HepG2 (cell line): Measurements from ENCODE around the gene BANK1. TPM values are rescaled to one million over a fixed set of nuclear protein-coding genes. Genes with fewer than 3 reads are reported as not detected.

Experiments used
- ATAC-seq: fragments of 200-7000 bp; cut with Tn5 transposase; 3 replicates; pipeline ENCODE4 v1.9.1; 2020; ENCODE audit warnings: mild to moderate bottlenecking, moderate library complexity
- BruUV-seq: library from RNA; stranded (reverse); fragments of 400-500 nt; replicated peaks from 2 replicates; lab custom pipeline; 2021; lab: Mats Ljungman, UMichigan
- CTCF ChIA-PET: fragments of 300-600 bp; formaldehyde crosslinking; extraction: SDS; loops from one replicate; lab custom pipeline; 2021; ENCODE audit warnings: low total read pairs, inconsistent platforms, low intra/inter-chr PET ratio; lab: Yijun Ruan, JAX
- POLR2A ChIA-PET: fragments of 350-600 bp; sonication (Branson Sonifier 250); formaldehyde crosslinking; loops from one replicate; lab custom pipeline; 2020; ENCODE audit warnings: antibody characterized with exemption, inconsistent platforms; lab: Yijun Ruan, JAX
- DNase-seq: peaks from one replicate; pipeline ENCODE4 v3.0.0-alpha.2; 2015; ENCODE audit warnings: low spot score
- FAIRE-seq: peaks from 3 replicates; lab custom pipeline; 2011; peaks lifted over from hg19 to GRCh38; lab: Jason Lieb, UNC
- H2AFZ ChIP-seq: one replicate; pipeline ENCODE4 v1.6.1; 2011; ENCODE audit warnings: low read length, inconsistent platforms
- H3K27ac ChIP-seq: fragments of 300-600 bp; 3 replicates; pipeline ENCODE4 v1.8.0; 2011; ENCODE audit warnings: mixed run types, mild to moderate bottlenecking, mixed read lengths, low read length, inconsistent platforms; ENCODE audit not compliant: insufficient read depth; ENCODE audit errors: extremely low read length
- H3K27me3 ChIP-seq, 2 experiments: fragments of 200-600 bp in 1 of 2; 2 replicates in 1 of 2; 3 replicates in 1 of 2; pipeline versions ENCODE4 v1.6.0 to v1.8.0; 2011; ENCODE audit warnings: low read length in 2 of 2, mild to moderate bottlenecking in 2 of 2, moderate library complexity in 2 of 2, inconsistent platforms in 1 of 2; ENCODE audit not compliant: insufficient read depth in 2 of 2, control insufficient read depth in 1 of 2
- H3K36me3 ChIP-seq, 2 experiments: fragments of 200-600 bp in 1 of 2; replicated peaks in 1 of 2; 2 replicates in 1 of 2; 3 replicates in 1 of 2; pipeline versions ENCODE4 v1.5.1 to v1.8.0; 2011; ENCODE audit warnings: low read length in 2 of 2, inconsistent platforms in 1 of 2; ENCODE audit not compliant: insufficient read depth in 2 of 2, control insufficient read depth in 1 of 2
- H3K4me1 ChIP-seq: 2 replicates; pipeline ENCODE4 v1.5.1; 2012; ENCODE audit warnings: low read length, inconsistent platforms; ENCODE audit not compliant: insufficient read depth
- H3K4me2 ChIP-seq: 2 replicates; pipeline ENCODE4 v1.6.0; 2011; ENCODE audit warnings: low read depth, low read length, inconsistent platforms
- H3K4me3 ChIP-seq, 3 experiments: fragments of 200-600 bp in 1 of 3; sonication (generic), shearing (Covaris generic) in 1 of 3; replicated peaks in 1 of 3; 2 replicates each; pipeline ENCODE4 v1.5.1; 2011 to 2016; ENCODE audit warnings: low read length in 3 of 3, inconsistent platforms in 2 of 3, low read depth in 2 of 3, mild to moderate bottlenecking in 2 of 3, control low read depth in 1 of 3, mixed read lengths in 1 of 3; ENCODE audit not compliant: insufficient read depth in 1 of 3
- H3K79me2 ChIP-seq: one replicate; pipeline ENCODE4 v1.6.1; 2011; ENCODE audit warnings: low read length, inconsistent platforms; ENCODE audit not compliant: insufficient read depth
- H3K9ac ChIP-seq: 2 replicates; pipeline ENCODE4 v1.6.0; 2011; ENCODE audit warnings: mild to moderate bottlenecking, low read depth, low read length, inconsistent platforms; ENCODE audit not compliant: insufficient read depth
- H3K9me3 ChIP-seq: 2 replicates; pipeline ENCODE4 v1.5.1; 2012; ENCODE audit warnings: mild to moderate bottlenecking, low read length
- H4K20me1 ChIP-seq: 2 replicates; pipeline ENCODE4 v1.6.0; 2011; ENCODE audit warnings: inconsistent platforms, mild to moderate bottlenecking, low read length, moderate library complexity; ENCODE audit not compliant: insufficient read depth
- CHCHD3 ChIP-seq: sonication (generic); formaldehyde crosslinking; IDR thresholded peaks from 2 replicates; pipeline ENCODE4 v1.8.0; 2022; ENCODE audit warnings: mild to moderate bottlenecking, missing genetic modification reagents, moderate library complexity
- DNMT3B ChIP-seq: conservative IDR thresholded peaks from 2 replicates; pipeline ENCODE4 v1.6.1; 2016; ENCODE audit warnings: missing biosample characterization, control low read depth
- DR1 ChIP-seq: sonication (generic); formaldehyde crosslinking; IDR thresholded peaks from 2 replicates; pipeline ENCODE4 v1.8.0; 2021; ENCODE audit warnings: mild to moderate bottlenecking, missing genetic modification reagents, inconsistent platforms
- NFKBIZ ChIP-seq: IDR thresholded peaks from 2 replicates; pipeline ENCODE4 v1.6.1; 2018; ENCODE audit warnings: missing genetic modification reagents, missing compliant biosample characterization
- SALL1 ChIP-seq: sonication (generic); formaldehyde crosslinking; IDR thresholded peaks from 2 replicates; pipeline ENCODE4 v1.8.0; 2022; ENCODE audit warnings: mild to moderate bottlenecking, missing genetic modification reagents
- ZNF224 ChIP-seq: sonication (generic); formaldehyde crosslinking; IDR thresholded peaks from 2 replicates; pipeline ENCODE4 v1.5.0; 2020; ENCODE audit warnings: mild to moderate bottlenecking, missing genetic modification reagents
- ZNF616 ChIP-seq: sonication (generic); formaldehyde crosslinking; IDR thresholded peaks from 2 replicates; pipeline ENCODE4 v1.5.0; 2020; ENCODE audit warnings: low read depth, mild to moderate bottlenecking, missing genetic modification reagents
- WGBS: methylation state at CpG from one replicate; pipeline ENCODE4 v1.1.6; 2017; ENCODE audit warnings: low lambda C conversion rate; 5-methylcytosine and 5-hydroxymethylcytosine counted together
- in situ Hi-C: cut with HindIII; loops from 2 replicates; pipeline ENCODE4 v1.10.0; 2017; ENCODE audit warnings: low pct_unique_long_range_greater_than_20kb; ENCODE audit not compliant: extremely low pct_ligation_motif_present
- intact Hi-C: fragments of 100-400 bp; cut with micrococcal nuclease; formaldehyde crosslinking; loops from one replicate; pipeline ENCODE4 v1.10.0; 2022; ENCODE audit not compliant: unreplicated experiment
- polyA plus RNA-seq, 8 experiments: library from polyadenylated mRNA; depleted of rRNA in 3 of 8; stranded (reverse) in 7 of 8; unstranded in 1 of 8; fragments of >200 nt; fragmentation: Illumina TruSeq in 4 of 8; extraction: Trizol in 4 of 8; gene quantifications; 2 replicates each; pipeline versions ENCODE4 v1.2.1 to v1.2.3, GENCODE V29; 2011 to 2016; ENCODE audit warnings: low read depth in 4 of 8, missing spikeins in 1 of 8, mixed read lengths in 1 of 8; ENCODE audit not compliant: insufficient read depth in 1 of 8
- total RNA-seq, 5 experiments: library from RNA; depleted of rRNA; stranded (reverse); fragments of >200 nt; fragmentation: Illumina TruSeq; extraction: Trizol; gene quantifications; 2 replicates each; pipeline ENCODE4 v1.2.3, GENCODE V29; 2016; ENCODE audit warnings: low read depth in 1 of 5
- TF ChIP-seq, protein P1 (sequence below): sonication (generic); formaldehyde crosslinking; IDR thresholded peaks from 2 replicates; pipeline ENCODE4 v1.5.1; 2020; ENCODE audit warnings: mild to moderate bottlenecking, missing genetic modification reagents, moderate library complexity
- TF ChIP-seq, protein P2 (sequence below), 2 experiments: IDR thresholded peaks; 2 replicates each; pipeline ENCODE4 v1.6.1; 2011 to 2012; ENCODE audit warnings: low read length in 2 of 2, borderline replicate concordance in 1 of 2, low read depth in 1 of 2, mild to moderate bottlenecking in 1 of 2, moderate library complexity in 1 of 2
- TF ChIP-seq, protein P3 (sequence below): sonication (generic); formaldehyde crosslinking; IDR thresholded peaks from 2 replicates; pipeline ENCODE4 v1.4.0; 2020; ENCODE audit warnings: missing genetic modification reagents

Gene BANK1
- total and polyA plus RNA-seq, 2 of the 13 experiments (the other 11 are each of a cell fraction or from before 2014, with no cell fraction given) = 0.15 TPM; not detected in 1

DNA sequence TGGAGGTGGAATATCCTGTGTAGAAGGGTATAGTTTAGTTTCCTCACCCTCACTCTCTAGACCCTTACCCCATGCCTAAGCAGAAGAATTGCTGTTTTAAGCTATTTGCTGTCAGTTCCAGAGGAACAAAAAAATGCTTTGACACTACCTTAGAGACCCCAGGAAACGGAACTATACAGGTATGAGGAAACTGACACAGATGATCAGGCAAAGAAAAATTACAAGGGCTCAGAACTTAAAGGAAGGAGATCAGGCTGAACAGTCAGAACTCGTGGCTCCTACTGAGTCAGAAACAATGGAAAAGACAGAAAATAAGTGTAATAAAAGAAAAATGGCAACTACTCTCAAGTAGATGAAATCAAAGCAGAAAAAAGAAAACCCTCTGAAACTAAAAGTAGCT is 65.6 kb downstream of the BANK1 start:
- H2AFZ ChIP-seq = no peak overlapping the region
- ChIA-PET CTCF (no interaction called here), POLR2A (no interaction called here)
- DNase-seq (no peak), FAIRE-seq (no peak), ATAC-seq (no peak)
- no peak overlapping the region for H3K4me3 ChIP-seq
- H3K9ac ChIP-seq = no peak overlapping the region
- no peaks in the 10 kb centered on the region for H3K27me3 ChIP-seq
- no peaks in the 10 kb centered on the region for H3K79me2 ChIP-seq
- BruUV-seq = no TSS peak
- H4K20me1 ChIP-seq = no peaks in the 10 kb centered on the region
- in situ Hi-C loops = no loop called here
- H3K4me1 ChIP-seq = no peaks in the 10 kb centered on the region
- intact Hi-C loops = no loop called here
- TF ChIP-seq, protein P1, sequence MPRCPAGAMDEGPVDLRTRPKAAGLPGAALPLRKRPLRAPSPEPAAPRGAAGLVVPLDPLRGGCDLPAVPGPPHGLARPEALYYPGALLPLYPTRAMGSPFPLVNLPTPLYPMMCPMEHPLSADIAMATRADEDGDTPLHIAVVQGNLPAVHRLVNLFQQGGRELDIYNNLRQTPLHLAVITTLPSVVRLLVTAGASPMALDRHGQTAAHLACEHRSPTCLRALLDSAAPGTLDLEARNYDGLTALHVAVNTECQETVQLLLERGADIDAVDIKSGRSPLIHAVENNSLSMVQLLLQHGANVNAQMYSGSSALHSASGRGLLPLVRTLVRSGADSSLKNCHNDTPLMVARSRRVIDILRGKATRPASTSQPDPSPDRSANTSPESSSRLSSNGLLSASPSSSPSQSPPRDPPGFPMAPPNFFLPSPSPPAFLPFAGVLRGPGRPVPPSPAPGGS = no peak
- TF ChIP-seq NFKBIZ (CRISPR knock-in tag) (no peak), SALL1 (CRISPR knock-in tag) (no peak), CHCHD3 (CRISPR knock-in tag) (no peak), ZNF224 (CRISPR knock-in tag) (no peak), DNMT3B (CRISPR knock-in tag) (no peak), ZNF616 (no peak), DR1 (CRISPR knock-in tag) (no peak)
- TF ChIP-seq, protein P2, sequence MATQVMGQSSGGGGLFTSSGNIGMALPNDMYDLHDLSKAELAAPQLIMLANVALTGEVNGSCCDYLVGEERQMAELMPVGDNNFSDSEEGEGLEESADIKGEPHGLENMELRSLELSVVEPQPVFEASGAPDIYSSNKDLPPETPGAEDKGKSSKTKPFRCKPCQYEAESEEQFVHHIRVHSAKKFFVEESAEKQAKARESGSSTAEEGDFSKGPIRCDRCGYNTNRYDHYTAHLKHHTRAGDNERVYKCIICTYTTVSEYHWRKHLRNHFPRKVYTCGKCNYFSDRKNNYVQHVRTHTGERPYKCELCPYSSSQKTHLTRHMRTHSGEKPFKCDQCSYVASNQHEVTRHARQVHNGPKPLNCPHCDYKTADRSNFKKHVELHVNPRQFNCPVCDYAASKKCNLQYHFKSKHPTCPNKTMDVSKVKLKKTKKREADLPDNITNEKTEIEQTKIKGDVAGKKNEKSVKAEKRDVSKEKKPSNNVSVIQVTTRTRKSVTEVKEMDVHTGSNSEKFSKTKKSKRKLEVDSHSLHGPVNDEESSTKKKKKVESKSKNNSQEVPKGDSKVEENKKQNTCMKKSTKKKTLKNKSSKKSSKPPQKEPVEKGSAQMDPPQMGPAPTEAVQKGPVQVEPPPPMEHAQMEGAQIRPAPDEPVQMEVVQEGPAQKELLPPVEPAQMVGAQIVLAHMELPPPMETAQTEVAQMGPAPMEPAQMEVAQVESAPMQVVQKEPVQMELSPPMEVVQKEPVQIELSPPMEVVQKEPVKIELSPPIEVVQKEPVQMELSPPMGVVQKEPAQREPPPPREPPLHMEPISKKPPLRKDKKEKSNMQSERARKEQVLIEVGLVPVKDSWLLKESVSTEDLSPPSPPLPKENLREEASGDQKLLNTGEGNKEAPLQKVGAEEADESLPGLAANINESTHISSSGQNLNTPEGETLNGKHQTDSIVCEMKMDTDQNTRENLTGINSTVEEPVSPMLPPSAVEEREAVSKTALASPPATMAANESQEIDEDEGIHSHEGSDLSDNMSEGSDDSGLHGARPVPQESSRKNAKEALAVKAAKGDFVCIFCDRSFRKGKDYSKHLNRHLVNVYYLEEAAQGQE (IDR thresholded peaks at IDR 0.05; ENCODE audit: borderline replicate concordance in 1 of 2, low read depth in 1 of 2, low read length in 2 of 2) = no peak
- TF ChIP-seq, protein P3, sequence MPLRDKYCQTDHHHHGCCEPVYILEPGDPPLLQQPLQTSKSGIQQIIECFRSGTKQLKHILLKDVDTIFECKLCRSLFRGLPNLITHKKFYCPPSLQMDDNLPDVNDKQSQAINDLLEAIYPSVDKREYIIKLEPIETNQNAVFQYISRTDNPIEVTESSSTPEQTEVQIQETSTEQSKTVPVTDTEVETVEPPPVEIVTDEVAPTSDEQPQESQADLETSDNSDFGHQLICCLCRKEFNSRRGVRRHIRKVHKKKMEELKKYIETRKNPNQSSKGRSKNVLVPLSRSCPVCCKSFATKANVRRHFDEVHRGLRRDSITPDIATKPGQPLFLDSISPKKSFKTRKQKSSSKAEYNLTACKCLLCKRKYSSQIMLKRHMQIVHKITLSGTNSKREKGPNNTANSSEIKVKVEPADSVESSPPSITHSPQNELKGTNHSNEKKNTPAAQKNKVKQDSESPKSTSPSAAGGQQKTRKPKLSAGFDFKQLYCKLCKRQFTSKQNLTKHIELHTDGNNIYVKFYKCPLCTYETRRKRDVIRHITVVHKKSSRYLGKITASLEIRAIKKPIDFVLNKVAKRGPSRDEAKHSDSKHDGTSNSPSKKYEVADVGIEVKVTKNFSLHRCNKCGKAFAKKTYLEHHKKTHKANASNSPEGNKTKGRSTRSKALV (CRISPR knock-in tag) = no peak
- 3% methylated on average over 2 of the region's 2 CpGs for WGBS
- no peak overlapping the region for H3K27ac ChIP-seq
- H3K9me3 ChIP-seq = no peaks in the 10 kb centered on the region
- no peak overlapping the region for H3K4me2 ChIP-seq
- no peaks in the 10 kb centered on the region for H3K36me3 ChIP-seq
